Measurements from ENCODE around the gene CFAP91.

The CFAP91 gene

DNA sequence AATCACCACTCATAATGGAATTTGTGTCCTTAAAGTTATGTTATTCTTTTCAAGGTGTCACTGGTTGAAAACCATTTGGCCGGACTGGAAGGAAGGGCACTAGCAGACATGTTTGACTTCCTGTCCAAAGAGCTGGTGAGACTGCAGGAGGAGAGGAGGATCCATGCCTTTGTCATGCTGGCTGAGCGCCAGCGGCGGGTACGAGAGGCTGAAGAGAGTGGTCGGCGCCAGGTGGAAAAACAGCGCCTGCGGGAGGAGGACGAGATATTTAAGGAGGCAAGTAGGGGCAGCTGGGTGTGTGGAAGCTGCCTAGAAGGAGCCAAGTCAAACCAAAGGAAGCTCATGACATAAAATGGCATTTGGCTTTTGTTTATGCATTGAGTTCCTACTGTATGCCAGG is 41.1 kb downstream of the CFAP91 start:
- no peak for DNase-seq (ENCODE audit: low read depth in 2 of 2)

DNA sequence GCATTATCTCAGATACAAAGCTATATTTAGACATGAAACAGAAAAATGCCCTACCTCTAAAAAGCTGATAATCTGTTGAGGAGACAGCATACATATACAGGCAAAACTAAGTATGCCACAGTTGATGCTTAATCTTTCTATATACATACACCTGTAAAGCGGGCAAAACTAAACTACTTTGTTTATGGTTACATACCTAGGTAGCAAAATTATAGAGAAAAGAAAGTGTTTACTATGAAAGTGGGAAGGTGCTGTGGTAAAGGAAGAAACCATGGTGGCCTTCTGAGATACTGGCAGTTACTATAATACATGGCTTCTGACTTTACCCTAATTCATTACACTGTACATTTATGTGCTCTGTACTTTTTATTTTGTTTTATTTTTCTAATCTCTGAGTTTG is 43.1 kb downstream of the CFAP91 start:
- no peak for DNase-seq (ENCODE audit: low read depth in 2 of 2)

DNA sequence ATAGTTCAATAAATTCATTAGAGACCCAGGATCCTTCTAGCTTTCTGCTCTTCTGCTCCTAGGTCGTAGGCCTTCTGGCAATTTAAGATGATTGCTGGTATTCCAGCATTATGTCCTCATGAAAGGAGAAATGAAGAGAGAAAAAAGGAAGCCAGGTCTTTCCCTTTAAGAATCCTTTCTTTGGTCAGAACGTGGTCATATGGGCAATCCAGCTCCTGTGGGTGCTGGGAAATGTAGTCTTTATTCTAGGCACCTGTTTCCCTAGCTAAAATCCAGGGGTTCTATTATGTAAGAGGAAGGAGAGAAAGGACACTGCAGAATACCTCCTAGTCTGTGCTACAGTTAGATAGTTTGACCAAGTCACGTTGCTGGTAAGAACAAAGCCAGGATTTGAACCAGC is 43.6 kb downstream of the CFAP91 start:
- no peak for DNase-seq (ENCODE audit: low read depth in 2 of 2)

DNA sequence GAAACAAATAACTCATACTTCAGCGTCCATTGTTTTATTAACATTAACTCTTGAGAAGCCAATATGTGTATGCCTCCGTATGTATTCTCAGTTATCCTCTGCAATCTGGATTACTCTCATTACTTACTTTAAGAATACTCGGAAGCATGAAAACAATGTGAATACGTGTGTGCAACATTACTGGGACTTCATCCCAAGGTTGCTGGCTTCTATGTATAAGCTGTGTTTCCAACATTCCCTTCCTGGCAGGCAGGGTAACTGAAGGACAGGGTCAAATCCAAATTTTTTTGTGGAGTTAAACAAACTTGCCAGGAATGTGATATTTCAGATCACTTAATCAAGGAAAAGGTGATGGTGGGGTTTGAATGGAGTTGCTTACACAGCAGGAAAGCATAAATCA is 44.5 kb downstream of the CFAP91 start:
- DNase-seq (ENCODE audit: low read depth in 2 of 2): no peak

DNA sequence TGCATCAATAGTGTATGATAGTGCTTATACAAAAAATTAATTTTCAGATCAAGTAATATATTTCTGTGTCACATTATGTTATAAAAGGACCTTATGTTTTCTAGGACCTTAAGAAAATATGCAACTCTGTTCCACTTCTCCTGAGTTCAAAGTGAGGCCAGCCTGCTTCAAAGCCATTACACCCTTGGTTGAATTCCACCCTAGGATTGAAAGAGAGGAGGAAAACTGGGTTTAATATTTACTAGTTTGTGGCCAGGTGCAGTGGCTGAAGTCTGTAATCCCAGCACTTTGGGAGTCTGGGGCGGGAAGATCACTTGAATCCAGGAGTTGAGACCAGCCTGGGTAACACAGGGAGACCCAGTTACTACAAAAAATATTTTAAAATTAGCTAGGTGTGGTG is 46.2 kb downstream of the CFAP91 start:
- DNase-seq (ENCODE audit: low read depth in 2 of 2): no peak

DNA sequence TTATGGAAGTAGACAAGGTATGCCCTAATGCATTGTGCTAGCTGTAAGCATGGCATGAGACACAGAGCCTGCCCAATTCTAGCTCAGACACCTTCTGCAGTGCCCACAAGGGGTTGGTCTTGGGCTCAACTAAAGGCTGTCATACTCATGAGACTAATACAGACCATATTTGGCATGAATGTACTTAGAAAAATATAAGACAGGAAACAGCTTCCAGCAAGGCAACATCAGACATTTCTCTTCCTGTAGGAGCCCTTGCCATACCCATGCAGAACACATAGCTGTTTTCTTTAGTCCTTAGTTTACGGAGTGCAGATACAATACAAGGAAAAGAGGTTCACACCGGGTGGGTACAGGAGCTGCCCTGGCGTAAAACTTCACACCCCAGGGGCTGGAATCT is 48.6 kb downstream of the CFAP91 start:
- DNase-seq (ENCODE audit: low read depth in 2 of 2): no peak
